Measurements from ENCODE around the gene COL15A1.

GRCh38 chr9:98975838-98976237 lies 32.1 kb downstream of the COL15A1 start:
- no peak for TF ChIP-seq L3MBTL2 (conservative IDR thresholded peaks at IDR 0.05)
- no peak for TF ChIP-seq SUZ12 (IDR thresholded peaks at IDR 0.05)
- no peak for TF ChIP-seq ARNT (IDR thresholded peaks at IDR 0.05)
- no peak for TF ChIP-seq CTBP1 (IDR thresholded peaks at IDR 0.05; ENCODE audit: borderline replicate concordance)
- no peak for TF ChIP-seq NFRKB (IDR thresholded peaks at IDR 0.05)
- no peak for TF ChIP-seq ELF4 (IDR thresholded peaks at IDR 0.05)
- no peak for TF ChIP-seq FOXA1 (IDR thresholded peaks at IDR 0.05)
- TF ChIP-seq SP1 (IDR thresholded peaks at IDR 0.05): no peak
- TF ChIP-seq PKNOX1 (IDR thresholded peaks at IDR 0.05): no peak
- no peak for TF ChIP-seq FOXM1 (IDR thresholded peaks at IDR 0.05; ENCODE audit: borderline replicate concordance)
- no peak for TF ChIP-seq ZNF384 (IDR thresholded peaks at IDR 0.05)
- no peak for TF ChIP-seq HDGF (IDR thresholded peaks at IDR 0.05; ENCODE audit: borderline replicate concordance)
- TF ChIP-seq TARDBP (IDR thresholded peaks at IDR 0.05): no peak
- TF ChIP-seq BHLHE40 (IDR thresholded peaks at IDR 0.05; ENCODE audit: borderline replicate concordance): no peak
